ENCODE measurements around the gene CNTNAP2. TPM values are rescaled to one million over a fixed set of nuclear protein-coding genes. Genes with fewer than 3 reads are reported as not detected.

CNTNAP2 gene
- total and polyA plus RNA-seq, 2 donors (not counting 1 experiment from before 2014, with no cell fraction given): not detected

DNA sequence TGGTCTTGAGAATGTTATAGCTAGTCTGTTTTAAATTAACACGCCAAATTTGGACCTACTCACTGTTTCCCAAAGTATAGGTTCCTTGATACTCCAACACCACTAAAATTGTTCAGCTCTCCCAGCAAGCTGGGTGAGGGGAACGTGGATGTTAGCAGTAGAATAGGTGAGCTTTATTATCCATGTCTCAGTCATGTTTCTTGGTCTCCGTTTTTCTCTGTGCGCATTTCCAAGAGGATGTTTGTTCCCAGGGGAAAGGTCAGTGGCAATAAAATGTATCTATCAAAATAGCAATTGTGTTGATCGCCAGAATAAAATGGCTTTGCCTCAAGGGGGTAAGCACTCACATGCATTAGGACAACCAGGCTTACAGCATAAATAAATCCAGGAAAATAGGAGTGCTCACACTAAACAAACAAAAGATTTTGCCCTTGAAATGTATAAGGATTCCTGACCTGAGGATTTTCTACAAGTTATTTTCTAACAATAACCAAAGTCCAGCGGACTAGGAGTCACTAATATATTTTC, 2286.9 kb downstream of the CNTNAP2 start:
- Histone ChIP-seq H3K27ac (ENCODE audit: insufficient read depth, low read length) (no peak overlapping the region), H3K79me2 (ENCODE audit: control insufficient read depth, insufficient read depth, low read length) (no peaks in the 10 kb centered on the region), H4K20me1 (ENCODE audit: control insufficient read depth, extremely low read depth, insufficient read depth, low read length) (no peaks in the 10 kb centered on the region), H3K4me1 (ENCODE audit: control insufficient read depth, extremely low read depth, insufficient read depth, low read length) (no peaks in the 10 kb centered on the region), H3K9ac (ENCODE audit: insufficient read depth, low read length) (no peak overlapping the region), H3K4me3 (replicated peaks in 1 of 4; ENCODE audit: control extremely low read depth in 1 of 4, insufficient read depth in 1 of 4, low read depth in 3 of 4, low read length in 4 of 4) (no peak overlapping the region), H3K4me2 (ENCODE audit: extremely low read depth, insufficient read depth, low read length) (no peak overlapping the region), H3K27me3 (ENCODE audit: control insufficient read depth, insufficient read depth, low read length) (no peaks in the 10 kb centered on the region), H3K36me3 (ENCODE audit: control insufficient read depth, insufficient read depth, low read length) (no peaks in the 10 kb centered on the region), H2AFZ (ENCODE audit: low read length) (no peak overlapping the region), H3K9me3 (ENCODE audit: control insufficient read depth, insufficient read depth, low read depth, low read length) (no peaks in the 10 kb centered on the region)
- DNase-seq (ENCODE audit: low read depth in 2 of 2): no peak
- no peak for TF ChIP-seq EZH2 (IDR thresholded peaks at IDR 0.05; ENCODE audit: low read length, missing control alignments)
- TF ChIP-seq, protein P1, sequence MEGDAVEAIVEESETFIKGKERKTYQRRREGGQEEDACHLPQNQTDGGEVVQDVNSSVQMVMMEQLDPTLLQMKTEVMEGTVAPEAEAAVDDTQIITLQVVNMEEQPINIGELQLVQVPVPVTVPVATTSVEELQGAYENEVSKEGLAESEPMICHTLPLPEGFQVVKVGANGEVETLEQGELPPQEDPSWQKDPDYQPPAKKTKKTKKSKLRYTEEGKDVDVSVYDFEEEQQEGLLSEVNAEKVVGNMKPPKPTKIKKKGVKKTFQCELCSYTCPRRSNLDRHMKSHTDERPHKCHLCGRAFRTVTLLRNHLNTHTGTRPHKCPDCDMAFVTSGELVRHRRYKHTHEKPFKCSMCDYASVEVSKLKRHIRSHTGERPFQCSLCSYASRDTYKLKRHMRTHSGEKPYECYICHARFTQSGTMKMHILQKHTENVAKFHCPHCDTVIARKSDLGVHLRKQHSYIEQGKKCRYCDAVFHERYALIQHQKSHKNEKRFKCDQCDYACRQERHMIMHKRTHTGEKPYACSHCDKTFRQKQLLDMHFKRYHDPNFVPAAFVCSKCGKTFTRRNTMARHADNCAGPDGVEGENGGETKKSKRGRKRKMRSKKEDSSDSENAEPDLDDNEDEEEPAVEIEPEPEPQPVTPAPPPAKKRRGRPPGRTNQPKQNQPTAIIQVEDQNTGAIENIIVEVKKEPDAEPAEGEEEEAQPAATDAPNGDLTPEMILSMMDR (conservative IDR thresholded peaks at IDR 0.05 in 1 of 2, IDR thresholded peaks at IDR 0.05 in 1 of 2; ENCODE audit: low read depth in 1 of 2, low read length in 2 of 2): no peak

DNA sequence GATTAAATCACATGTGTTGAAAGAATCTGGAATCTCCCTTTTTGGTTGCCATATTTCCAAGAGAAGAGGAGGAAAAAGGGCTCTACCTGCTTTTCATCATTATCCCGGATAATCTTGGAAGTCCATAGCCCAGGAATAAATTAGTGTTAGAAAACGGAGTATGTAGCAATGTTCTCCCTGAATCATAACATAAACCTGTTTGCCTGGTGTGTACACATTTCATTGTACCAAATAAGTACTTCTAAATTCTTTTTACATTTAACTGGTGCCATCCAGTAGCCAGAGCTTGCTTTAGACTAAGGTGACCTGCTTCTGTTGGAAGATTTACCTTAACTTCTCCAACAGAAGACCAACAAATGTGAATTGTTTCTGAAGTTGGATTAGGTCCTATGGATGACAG, 2291.7 kb downstream of the CNTNAP2 start:
- TF ChIP-seq, protein P1 (conservative IDR thresholded peaks at IDR 0.05 in 1 of 2, IDR thresholded peaks at IDR 0.05 in 1 of 2; ENCODE audit: low read depth in 1 of 2, low read length in 2 of 2): no peak
- no peak for TF ChIP-seq EZH2 (IDR thresholded peaks at IDR 0.05; ENCODE audit: low read length, missing control alignments)
- Histone ChIP-seq H3K9me3 (ENCODE audit: control insufficient read depth, insufficient read depth, low read depth, low read length) (no peaks in the 10 kb centered on the region), H3K4me3 (replicated peaks in 1 of 4; ENCODE audit: control extremely low read depth in 1 of 4, insufficient read depth in 1 of 4, low read depth in 3 of 4, low read length in 4 of 4) (no peak overlapping the region), H3K36me3 (ENCODE audit: control insufficient read depth, insufficient read depth, low read length) (no peaks in the 10 kb centered on the region), H3K27ac (ENCODE audit: insufficient read depth, low read length) (no peak overlapping the region), H3K9ac (ENCODE audit: insufficient read depth, low read length) (no peak overlapping the region), H3K27me3 (ENCODE audit: control insufficient read depth, insufficient read depth, low read length) (no peaks in the 10 kb centered on the region), H2AFZ (ENCODE audit: low read length) (no peak overlapping the region), H3K4me2 (ENCODE audit: extremely low read depth, insufficient read depth, low read length) (no peak overlapping the region), H4K20me1 (ENCODE audit: control insufficient read depth, extremely low read depth, insufficient read depth, low read length) (no peaks in the 10 kb centered on the region), H3K79me2 (ENCODE audit: control insufficient read depth, insufficient read depth, low read length) (no peaks in the 10 kb centered on the region), H3K4me1 (ENCODE audit: control insufficient read depth, extremely low read depth, insufficient read depth, low read length) (no peaks in the 10 kb centered on the region)
- DNase-seq (ENCODE audit: low read depth in 2 of 2): no peak

DNA sequence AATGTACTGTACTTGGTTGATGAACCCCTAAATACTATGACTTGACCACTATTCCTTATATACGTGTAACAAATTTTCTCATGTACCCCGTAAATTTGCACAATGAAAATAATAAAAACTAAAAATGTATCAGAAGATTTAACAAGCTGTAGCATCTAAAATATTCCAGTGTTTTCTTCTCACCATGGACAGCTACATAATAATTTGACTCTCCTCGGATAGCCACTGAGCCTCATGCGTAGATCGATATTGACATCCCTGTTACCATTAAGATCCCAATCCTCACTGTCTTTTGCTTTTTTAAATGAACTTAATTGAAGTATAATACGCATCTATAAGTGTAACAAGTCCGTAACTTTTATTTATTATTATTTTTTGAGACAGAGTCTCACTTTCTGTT, 2294.3 kb downstream of the CNTNAP2 start:
- Histone ChIP-seq H3K79me2 (ENCODE audit: control insufficient read depth, insufficient read depth, low read length) (no peaks in the 10 kb centered on the region), H3K4me1 (ENCODE audit: control insufficient read depth, extremely low read depth, insufficient read depth, low read length) (no peaks in the 10 kb centered on the region), H3K9me3 (ENCODE audit: control insufficient read depth, insufficient read depth, low read depth, low read length) (no peaks in the 10 kb centered on the region), H3K4me2 (ENCODE audit: extremely low read depth, insufficient read depth, low read length) (no peak overlapping the region), H4K20me1 (ENCODE audit: control insufficient read depth, extremely low read depth, insufficient read depth, low read length) (no peaks in the 10 kb centered on the region), H3K4me3 (replicated peaks in 1 of 4; ENCODE audit: control extremely low read depth in 1 of 4, insufficient read depth in 1 of 4, low read depth in 3 of 4, low read length in 4 of 4) (no peak overlapping the region), H3K27me3 (ENCODE audit: control insufficient read depth, insufficient read depth, low read length) (no peaks in the 10 kb centered on the region), H3K9ac (ENCODE audit: insufficient read depth, low read length) (no peak overlapping the region), H3K27ac (ENCODE audit: insufficient read depth, low read length) (no peak overlapping the region), H2AFZ (ENCODE audit: low read length) (no peak overlapping the region), H3K36me3 (ENCODE audit: control insufficient read depth, insufficient read depth, low read length) (no peaks in the 10 kb centered on the region)
- DNase-seq (ENCODE audit: low read depth in 2 of 2): no peak
- TF ChIP-seq, protein P1 (conservative IDR thresholded peaks at IDR 0.05 in 1 of 2, IDR thresholded peaks at IDR 0.05 in 1 of 2; ENCODE audit: low read depth in 1 of 2, low read length in 2 of 2): no peak
- no peak for TF ChIP-seq EZH2 (IDR thresholded peaks at IDR 0.05; ENCODE audit: low read length, missing control alignments)

Data from fibroblast of lung (primary cell).